Activated CD4-positive, CD25-positive, alpha-beta regulatory T cell (primary cell): Measurements from ENCODE around the gene SLC4A5.

Source experiments
- DNase-seq, 4 experiments: peaks; one replicate each; lab custom pipeline; 2025; lab: John Stamatoyannopoulos, UW

The SLC4A5 gene

DNA sequence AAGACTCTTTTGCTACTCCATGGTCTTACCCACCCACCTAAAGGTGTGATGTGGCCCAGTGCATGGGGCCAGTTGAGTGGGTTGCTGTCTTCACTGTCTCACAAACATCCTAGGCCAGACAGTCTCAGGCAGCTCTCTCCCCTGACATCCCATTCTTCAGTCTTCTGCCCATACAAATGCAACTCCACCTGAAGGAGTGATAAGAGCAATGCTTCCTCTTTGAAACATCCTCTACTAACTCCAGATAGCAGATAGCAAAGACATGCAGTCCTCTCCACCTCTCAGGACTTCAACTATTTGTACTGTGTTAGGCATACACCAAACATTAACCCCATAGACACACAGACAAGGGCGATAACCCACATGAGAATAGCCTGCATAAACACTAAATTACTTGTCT is 73.5 kb downstream of the SLC4A5 start:
- no peak for DNase-seq

DNA sequence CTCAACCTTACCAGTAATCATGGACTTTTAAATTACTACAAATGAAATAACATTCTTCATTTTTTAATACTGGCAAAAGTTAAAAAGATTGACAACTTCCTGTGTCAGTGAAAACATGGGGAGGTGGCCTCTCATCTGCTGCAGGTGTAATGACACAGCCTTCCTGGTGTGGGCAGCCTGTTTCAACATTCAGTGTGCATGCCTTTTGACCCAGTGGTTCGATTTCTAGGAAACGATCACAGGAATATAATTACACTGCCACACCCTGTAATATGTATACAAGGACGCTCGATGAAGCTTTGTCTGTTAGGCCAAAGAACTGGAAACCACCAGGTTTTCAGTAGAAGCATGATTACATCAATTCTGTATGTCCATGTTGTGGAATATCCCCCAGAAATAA is 76.1 kb downstream of the SLC4A5 start:
- peak in 3 of 4 experiments; percentile 13 to 45 (median 39) for DNase-seq

DNA sequence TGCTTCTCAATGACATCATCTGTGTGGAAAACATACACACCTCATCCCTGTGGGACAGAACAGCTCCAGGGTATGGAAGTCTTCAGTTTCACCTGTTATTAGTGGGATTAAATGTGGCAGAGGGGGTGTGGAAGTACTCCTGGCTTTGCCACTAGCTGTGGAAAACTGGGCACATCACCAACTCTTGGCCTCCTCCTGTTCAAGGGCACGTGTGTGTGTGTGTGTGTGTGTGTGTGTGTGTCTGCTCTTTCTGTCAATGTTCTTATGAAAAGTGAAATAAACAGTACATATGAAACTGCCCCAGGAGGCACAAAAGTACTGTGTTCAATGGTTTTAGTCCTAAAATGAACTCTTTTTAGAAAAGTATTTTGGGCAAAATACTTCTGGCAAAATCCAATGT is 78.9 kb downstream of the SLC4A5 start:
- DNase-seq: no peak

DNA sequence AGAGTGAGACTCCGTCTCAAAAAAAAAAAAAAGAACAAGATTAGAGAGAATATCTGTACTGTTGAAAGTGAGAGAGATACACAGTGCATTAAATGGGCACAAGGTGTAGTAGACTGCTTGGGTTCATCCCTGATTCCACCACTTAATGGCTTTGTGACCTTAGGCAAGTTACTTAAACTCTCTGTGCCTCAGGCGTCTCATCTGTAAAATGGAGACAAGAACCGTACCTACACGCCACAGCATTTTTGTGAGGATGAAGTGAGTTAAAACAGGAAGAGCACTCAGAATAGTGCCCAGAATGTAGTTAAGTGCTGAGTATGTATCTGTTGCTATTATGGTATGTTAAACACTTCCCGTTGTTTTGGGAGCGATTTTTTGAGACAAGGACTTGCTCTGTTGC is 80.5 kb downstream of the SLC4A5 start:
- no peak for DNase-seq

DNA sequence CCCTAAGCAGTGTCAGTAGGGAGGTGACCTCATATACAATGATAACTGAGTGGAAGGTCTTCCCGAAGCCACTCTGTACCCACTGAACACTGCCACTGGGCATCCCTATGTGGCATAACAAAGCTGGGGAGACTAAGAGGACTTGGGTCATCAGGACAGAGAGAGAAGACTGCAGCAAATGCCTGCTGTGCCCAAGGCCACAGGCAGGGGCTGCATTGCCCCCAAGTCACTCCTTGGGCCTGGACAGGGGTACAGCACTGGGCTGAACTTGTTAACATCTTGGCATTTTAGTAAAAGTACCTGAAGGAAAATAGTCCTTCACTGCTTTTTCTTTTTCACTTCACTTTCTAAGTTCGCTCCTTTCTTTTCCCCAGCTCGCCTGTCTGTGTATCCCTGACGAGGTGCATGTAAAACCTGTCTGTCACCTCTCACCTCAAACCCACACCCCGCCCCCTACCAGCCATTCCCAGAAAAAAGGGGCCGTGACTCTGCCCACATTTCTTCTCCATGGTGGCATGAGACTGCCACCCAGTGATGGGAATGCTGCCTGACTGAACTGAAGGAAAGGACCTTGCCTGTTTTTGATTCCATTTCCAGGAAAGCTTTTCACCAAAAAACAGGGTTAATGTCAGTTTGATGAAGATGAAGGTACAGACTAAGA is 81.9 kb downstream of the SLC4A5 start:
- no peak for DNase-seq

DNA sequence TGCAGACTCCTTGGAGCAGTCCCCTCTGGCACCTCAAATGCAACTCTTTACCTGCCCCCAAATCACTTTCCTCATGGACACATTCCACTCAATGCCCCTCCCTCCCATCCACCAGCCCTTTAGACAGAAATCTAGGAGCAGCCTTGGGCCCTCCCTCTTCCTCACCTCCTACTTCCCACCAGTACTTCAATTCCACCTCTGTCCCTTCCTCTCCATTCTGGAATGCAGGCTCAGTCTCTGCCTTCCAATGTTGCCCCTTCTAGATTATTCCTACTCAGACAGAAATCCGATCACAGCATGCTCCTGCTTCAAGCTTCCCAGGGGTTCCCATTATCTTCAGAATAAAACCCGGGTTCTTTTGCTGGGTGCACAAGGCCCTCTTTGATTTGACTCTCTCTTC is 82.7 kb downstream of the SLC4A5 start:
- DNase-seq: no peak

DNA sequence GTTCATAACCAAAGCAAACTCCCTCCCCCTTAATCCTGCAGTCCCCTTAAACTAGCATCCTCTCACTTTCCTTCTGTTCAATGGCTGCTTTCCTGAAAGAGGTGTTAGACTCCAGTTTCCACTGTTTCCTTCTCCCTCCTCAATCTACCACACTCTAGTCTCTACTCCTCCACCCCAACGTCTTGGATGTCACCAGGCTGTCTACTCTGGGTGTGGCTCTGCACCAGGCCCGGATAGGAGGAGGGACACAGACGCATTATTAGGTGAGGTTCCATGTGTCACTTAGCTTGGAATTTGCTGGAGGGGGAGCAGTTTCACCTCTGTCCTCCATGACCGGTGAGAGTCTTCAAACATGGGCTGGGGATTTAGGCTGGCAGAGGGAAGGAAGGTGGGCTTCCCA is 83.5 kb downstream of the SLC4A5 start:
- no peak for DNase-seq

DNA sequence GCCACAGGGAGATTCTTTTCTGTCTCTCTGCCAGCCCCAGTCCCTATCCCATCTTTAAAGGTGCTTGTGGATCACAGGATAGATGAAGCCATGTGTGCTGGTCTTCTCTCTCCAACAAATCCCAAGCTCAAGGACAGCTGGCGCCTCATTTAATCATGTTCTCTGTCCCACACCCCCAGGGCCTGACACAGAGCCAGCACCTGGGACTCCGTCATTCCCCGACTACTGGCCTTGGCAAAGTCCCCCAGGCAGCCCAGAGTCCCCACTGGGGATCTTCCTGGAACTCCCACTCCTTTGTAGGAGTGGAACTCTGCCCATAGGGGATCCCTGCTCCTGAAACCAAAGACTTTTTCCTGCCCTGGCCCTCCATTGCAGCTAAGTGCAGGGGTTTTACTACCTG is 84.0 kb downstream of the SLC4A5 start:
- no peak for DNase-seq

DNA sequence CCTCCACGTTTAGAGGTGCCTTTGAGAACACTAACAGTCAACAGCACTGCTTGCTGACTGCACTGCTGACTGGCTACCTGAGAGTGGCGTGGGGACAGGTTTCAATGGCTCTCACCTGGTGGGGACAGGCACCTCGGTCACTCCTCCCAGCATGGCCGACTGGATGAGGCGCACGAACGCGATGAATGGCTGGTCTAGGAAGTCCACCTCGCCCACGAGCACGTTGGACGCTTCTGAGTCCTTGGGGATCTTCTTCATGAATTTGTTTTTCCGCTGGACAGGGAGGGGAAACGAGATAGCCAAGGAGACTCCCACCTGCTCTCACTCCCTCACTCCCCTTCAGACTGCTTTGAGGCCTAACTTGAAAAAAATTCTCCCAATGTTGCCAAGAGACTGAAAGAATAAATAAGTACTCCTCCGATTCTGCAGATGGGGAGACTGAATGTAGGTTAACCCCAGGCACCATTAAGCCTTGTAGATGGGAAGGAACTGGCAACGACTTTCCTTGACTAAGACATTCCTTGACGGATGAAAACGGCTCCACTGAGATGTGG is 87.5 kb downstream of the SLC4A5 start:
- DNase-seq: no peak

DNA sequence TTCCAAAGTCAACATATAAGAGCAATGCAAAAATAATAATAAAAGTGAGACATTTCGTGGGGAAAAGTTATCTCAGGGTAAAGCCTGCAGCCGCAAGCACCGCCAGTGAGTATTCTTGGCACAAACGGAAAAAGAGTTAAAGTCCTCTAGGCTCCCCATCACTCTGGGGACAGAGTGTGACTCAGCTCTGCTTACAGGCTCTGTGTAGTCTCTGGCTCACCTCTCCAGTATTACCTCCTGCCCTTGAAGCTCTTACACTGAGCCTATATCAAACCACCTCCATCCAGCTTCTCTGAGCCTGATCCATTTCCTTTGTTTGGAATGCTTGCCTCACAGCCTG is 89.3 kb downstream of the SLC4A5 start:
- no peak for DNase-seq

DNA sequence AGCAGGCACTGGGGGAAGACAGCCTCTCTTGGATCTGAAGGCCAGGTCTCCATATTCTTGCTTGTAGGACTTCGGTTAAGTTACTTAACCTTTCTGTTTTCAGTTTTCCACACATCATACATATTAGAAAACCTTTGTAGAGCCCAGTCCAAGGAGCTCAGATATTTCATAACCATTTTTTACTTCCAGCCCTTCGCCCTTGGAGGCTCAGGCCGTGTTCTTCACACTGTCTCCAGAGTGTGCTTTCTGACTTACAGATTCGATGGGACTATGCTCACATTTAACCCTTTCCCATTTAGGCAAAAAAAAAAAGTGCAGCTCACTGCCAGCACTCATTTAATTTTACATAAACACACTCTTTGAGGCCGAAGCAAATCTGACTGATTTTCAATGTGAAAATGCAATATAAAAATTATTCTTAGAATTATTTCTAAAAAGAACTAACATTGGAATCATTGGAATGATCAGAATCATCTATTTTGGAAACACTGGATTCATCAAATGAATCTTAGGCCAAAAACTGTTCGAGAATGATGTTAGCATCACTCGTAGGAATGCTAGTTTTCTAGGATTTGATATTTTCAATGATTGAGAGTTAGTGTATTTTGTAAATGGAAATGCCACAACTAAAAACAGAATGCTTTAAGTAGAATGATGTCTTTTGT is 89.8 kb downstream of the SLC4A5 start:
- no peak for DNase-seq

DNA sequence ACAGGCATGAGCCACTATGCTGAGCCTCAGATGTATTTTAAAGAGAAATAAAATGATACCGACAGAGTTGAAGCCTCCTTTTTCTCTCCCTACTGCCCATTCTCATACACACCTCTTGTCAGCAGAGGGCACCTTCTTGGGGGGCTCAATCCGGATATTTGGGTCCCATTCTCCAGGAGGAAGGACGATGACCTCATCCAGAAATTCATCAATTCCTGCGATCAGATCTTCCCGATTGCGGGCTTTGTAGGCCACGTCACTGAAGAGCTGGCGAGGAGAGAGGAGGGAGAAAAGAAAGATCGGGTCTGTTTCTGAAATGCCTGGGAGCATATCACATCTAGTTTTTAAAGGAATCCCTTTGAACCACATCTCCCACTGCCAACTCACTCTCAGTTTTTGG is 90.4 kb downstream of the SLC4A5 start:
- DNase-seq: no peak

DNA sequence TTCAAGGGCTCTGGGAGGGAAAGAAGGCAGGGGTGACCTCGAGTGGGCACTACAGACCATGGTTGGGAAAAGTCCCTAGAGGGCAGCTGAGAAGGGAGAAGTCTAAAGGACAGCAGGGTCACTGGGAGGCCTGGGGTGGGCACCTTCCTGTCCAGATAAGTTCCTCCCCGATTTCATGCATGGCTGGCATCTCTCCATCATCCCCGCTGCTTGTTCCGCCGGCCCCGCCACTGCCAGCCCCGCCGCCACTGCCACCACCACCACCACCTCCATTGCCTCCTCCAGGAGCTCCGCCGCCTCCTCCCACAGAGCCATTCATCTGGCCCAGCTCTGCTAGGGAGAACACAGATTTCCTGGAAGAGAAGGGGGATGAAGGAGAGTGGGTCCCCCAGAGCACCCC is 91.2 kb downstream of the SLC4A5 start:
- DNase-seq: no peak

DNA sequence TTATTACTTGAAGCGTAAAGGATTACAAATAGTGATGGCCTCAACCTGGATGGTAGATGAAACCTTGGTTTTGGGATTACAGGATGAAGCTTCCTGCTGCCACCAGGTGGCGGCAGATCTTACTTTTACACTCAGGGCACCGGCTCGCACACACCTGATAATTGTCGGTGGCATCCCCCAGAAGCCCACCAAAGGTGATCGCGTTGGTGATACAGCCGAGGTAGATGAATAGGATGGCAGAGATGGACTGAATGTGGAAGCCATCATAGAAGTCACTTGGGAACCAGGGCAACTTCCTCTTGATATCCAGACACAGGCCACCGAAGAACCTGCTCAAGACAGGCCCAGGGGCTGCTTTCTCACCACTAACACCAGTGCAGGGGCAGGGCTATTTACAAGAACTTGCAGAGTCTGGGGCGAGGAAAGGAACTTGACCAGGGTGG is 93.0 kb downstream of the SLC4A5 start:
- peak in 3 of 4 experiments; percentile 15 to 40 (median 39) for DNase-seq

DNA sequence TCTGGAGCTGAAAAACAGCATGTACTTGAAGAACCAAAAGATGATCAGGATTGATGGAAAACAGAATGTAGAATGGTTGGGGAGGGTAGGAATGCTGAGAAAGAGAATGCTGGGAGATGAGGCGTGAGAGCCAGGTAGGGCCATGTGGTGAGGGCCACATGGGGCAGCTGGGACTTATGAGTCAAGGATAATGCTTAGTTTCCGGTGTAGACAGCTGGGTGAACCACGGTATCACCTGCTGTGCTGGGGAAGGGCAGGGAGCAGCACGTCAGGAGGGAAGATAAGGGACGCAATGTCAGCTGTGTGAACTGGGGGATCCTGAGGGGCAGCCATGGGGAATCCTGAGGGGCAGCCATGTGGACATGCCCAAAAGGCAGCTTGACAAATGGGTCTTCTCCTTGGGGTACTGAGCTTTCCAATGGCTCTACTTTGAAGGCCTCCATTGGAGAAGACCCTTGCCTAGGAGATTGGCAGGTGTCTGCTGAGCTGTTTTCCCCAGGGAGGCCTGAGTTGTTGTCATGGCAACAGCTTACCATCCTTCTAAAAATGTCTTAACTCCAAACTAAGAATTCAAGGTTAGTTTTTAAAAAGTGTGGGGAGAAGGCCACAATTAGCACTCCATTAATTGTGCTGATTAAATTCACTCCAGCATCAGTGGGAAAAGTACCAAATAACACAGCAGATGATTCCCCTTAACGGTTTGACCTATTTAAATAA is 93.7 kb downstream of the SLC4A5 start:
- no peak for DNase-seq

DNA sequence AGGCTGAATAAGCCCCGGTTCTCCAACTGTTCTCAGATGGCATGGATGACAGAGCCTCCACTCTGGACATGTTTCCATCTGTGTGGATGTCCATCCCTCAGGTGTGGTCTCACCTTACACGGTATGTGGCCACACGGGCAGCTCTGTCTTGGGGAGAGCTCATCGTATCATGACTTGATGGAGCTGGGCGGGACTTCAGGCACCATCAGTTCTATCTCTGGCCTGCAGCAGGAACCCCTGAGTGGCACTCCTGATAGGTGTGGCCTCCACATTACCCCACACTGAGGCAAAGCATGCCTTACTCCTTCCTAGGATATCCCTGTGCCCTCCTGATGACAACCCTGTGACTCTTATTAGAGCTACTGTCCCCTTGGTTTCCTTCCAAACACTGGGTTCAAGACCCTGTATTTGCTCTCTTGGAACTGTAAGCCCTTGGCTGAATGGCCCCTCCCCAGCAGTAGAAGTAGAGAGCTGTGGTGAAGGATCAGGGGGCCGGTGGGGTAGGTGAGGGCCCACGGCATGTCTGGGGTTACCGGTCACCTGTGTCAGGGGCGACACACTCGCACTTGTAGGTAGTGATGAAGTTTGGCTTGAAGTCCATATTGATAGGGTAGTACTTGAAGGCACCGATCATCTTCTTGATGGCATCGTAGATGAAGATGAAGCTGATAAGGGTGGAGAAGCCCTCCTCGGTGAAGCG is 96.6 kb downstream of the SLC4A5 start:
- no peak for DNase-seq

DNA sequence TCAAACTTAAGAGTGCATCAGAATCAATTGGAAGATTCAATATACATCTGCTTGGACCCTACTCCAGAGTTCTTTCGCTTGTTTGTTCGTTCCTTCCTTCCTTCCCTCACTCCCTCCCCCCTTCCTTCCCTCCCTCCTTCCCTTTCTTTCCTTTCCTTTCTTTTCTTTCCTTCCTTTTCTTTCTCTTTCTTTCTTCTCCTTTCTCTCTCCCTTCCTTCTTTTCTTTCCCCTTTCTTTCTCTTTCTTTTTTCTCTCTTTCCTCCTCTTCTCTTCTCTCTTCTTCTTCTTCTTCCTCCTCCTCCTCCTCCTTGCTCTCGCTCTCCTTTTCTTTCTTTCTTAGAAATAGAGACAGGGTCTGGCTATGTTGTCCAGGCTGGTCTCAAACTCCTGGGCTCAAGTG is 98.9 kb downstream of the SLC4A5 start:
- no peak for DNase-seq

DNA sequence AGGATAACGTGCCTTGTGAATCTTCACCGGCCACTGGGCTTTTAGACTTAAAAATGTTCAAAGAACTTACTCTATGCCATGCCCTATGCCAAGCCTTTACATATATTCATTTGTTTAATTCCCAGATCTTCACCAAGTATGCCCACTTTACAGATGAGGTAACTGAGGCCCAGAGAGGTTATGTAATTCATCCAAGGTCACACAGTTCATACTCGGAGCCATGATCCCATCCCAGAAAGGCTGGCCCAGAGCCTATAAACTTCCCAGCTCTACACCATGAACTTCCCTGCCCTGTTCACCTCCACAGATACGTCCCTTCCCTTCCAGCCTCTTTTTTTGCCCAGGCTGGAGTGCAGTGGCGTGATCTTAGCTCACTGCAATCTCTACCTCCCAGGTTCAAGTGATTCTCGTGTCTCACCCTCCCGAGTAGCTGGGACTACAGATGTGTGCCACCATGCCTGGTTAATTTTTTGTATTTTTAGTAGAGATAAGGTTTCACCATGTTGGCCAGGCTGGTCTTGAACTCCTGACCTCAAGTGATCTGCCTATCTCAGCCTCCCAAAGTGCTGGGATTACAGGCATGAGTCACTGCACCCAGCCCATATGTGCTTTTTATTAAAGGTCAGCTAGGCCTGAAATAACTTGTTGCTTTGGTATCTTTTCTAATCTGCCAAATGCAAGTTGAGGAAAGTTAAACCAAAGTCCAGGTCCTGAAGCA is 100.7 kb downstream of the SLC4A5 start:
- no peak for DNase-seq

DNA sequence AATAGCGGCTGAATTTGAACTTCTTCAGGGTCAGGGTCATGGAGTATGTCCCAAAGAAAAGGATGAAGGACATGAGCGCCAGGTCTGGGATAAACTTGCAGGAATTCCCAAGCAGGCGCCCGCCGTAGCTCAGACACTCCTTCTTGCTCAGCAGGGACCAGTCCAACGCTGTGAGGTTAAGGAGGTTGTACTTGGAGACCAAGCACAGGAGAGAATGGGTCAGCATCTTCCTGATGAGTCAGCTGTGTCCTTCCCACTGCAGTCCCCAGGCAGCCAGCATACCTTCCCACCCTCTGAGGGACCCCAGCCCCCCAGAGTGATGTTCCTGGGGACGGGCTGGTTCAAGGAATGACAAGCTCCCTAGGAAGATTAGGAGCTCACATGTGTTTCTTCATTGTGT is 103.9 kb downstream of the SLC4A5 start:
- no peak for DNase-seq

DNA sequence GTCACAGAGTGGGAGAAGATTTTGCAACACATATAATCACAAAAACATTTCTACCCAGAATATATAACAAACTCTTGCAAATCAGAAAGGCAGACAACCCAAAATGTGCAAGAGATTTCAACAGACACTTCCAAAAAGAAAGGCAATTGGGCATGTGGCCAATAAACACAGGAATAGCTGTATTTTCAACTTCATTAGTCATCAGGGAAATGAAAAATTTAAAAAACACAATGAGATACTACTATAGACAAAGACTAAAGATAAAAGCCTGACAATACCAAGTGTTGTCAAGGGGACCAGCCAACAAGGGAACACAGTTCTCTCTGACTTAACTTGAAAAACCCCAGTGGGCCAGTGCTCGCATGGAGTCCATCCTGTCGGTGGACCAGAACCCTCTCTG is 104.3 kb downstream of the SLC4A5 start:
- DNase-seq: no peak

DNA sequence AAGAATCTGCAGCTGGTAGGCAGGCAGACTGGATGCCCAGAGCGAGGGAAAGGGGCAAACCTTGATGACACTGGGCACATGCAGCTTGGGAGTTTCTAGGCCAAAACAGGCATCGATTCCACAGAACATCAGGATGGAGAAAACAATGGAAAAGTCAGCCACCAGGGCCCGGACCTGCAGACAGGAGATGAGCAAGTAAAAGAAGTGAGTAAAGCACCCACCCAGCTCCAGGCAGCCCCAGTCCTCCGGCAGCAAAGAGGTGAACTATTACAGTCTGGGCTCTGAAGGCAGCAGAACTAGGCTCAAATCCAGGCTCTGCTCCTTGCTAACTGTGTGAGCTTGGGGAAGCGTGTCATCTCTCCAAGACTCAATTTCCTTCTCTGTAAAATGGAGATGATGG is 108.2 kb downstream of the SLC4A5 start:
- DNase-seq: no peak

DNA sequence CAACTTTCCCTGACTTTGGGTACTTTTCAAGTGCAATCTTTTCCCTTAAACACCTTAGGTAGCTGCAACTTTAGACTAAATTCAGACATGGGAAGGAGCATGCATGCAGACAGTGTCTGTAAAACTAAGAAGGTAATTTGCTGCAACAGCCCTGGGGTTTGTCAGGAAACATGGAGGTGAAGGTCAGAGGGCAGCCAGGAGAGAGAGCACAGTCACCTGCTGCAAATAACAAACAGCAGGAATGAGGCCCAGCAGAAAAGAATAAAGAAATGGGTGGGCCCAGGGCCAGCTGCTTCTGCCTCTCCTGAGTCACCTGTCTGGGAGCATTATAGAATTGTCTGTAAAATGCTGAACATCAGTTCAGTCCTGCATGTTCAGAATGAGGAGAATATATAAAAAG is 109.6 kb downstream of the SLC4A5 start:
- no peak for DNase-seq
